Astrocyte (in vitro differentiated cells and primary cell): Measurements from ENCODE around the gene TMEM92.

ENCODE experiments used
- EZH2 ChIP-seq: IDR thresholded peaks from 2 replicates; pipeline ENCODE4 v1.6.1; 2012; ENCODE audit warnings: mild to moderate bottlenecking, low read length, inconsistent platforms; ENCODE audit not compliant: insufficient read depth
- TF ChIP-seq, protein P1 (sequence below): IDR thresholded peaks from 2 replicates; pipeline ENCODE4 v1.5.1; 2011; ENCODE audit warnings: low read depth, mild to moderate bottlenecking, inconsistent platforms, low read length, moderate library complexity; ENCODE audit not compliant: insufficient read depth

- TF ChIP-seq, protein P1, sequence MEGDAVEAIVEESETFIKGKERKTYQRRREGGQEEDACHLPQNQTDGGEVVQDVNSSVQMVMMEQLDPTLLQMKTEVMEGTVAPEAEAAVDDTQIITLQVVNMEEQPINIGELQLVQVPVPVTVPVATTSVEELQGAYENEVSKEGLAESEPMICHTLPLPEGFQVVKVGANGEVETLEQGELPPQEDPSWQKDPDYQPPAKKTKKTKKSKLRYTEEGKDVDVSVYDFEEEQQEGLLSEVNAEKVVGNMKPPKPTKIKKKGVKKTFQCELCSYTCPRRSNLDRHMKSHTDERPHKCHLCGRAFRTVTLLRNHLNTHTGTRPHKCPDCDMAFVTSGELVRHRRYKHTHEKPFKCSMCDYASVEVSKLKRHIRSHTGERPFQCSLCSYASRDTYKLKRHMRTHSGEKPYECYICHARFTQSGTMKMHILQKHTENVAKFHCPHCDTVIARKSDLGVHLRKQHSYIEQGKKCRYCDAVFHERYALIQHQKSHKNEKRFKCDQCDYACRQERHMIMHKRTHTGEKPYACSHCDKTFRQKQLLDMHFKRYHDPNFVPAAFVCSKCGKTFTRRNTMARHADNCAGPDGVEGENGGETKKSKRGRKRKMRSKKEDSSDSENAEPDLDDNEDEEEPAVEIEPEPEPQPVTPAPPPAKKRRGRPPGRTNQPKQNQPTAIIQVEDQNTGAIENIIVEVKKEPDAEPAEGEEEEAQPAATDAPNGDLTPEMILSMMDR, result no peak
- no peak for TF ChIP-seq EZH2
Observed at GRCh38 chr17:50298018-50298417, 23.8 kb downstream of the TMEM92 start.
